HL-60/S4 treated with retinoic acid at 250 ng/mL for 4 days and 3 days (cell line): Measurements from ENCODE around the gene TNFAIP2.
"Not testable (repeated sequence)": the region's sequence is repeated elsewhere in the genome, so short reads cannot be mapped to it uniquely, and the experiment has no call there.

ENCODE experiments used
- in situ Hi-C: fragments of 300-500 bp; cut with MboI; formaldehyde crosslinking; loops from 2 replicates; pipeline ENCODE4 v1.7.0; 2022; ENCODE audit warnings: low sequenced_read_pairs

TNFAIP2 gene

GRCh38 chr14:103119527-103119926 lies 3.7 kb upstream of the TNFAIP2 start:
- in situ Hi-C loops, result not testable (repeated sequence)

DNA sequence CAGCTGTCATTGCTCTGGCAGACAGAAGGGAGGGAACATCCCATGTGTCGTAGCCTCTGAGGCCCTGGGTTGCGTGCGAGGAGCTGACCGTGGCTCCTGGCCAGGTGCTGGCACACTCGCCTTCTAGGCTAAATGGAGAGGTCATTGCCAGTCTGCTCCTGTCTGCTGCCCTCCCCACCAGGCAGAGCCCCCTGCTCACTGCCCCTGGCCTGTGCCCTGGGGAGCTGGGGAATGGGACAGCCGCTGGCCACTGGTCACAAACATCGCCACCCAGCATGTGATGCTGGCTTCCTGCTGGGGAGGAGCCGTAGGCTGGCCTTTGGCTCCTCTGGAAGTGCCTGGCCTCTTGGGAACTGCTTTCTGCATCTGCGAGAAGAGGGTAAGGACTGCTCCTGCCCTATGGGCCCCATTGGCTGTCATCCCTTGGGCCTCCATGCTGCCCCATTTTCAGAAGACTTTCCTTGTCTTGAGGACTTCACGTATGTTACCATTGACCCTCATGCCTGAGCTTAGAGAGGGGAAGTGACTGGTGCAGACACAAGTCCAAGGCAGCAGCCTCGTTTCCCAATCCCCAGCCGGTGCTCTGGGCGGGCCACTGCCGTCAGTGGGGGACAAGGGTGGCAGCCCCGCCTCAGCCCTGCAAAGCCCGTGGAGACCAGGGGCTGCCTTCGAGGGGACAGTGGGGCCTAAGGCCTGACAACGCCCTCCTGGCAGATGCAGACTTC lies 2.0 kb upstream of the TNFAIP2 start:
- in situ Hi-C loops, result no loop called here

DNA sequence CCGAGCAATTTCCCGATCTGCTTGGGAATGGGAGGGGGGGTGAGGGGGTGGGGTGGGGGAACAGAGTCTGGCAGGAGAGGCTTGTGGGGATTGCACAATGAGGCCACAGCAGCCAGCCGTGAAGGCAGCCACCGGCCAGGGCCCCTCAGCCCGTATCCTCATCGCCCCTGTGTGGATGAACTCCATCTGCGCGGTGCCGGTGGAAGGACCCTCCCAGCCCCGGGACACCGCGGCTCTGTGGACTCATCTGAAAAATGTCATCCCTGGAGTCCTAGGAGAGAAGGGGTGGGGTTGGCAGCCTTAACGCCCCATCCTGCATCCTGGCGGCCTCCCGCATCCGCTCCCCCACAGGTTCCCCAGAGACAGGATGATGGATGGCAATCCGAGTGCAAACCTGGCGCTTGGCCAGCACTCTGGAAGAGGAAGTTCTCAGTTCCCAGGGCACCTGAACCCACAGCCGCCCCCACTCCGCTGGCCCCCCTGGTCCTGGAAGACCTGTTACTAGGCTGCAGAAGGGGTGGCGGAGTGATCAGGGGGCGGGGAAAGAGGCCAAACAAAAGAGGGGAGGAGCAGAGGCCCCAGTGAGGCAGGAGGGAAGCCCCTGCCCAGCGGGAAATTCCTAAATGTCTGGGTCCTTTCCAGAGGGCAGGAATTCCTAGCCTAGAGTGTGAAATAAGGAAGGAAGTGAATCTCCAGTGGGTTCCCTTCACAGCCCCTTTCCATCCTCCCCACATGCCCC lies 1.2 kb upstream of the TNFAIP2 start:
- in situ Hi-C loops, result no loop called here

DNA sequence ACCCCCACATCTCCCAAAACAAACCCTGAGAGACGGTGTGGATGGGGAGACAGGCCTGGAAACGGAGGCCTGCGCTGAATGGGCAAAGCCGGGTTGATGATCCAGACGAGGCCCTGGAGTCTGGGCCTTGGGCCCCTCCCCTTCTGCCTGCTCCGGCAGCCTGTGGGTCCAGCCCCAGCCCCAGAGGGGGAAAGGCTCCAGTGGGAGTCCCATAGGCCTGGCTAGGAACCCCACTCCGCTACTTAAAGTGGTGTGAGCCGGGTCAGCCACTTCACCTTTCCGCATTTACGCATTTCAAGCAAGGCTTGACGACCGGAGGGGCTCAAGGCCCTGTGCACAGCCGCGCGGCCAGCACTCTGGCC lies 695 bp upstream of the TNFAIP2 start:
- in situ Hi-C loops, result no loop called here

- in situ Hi-C loops, result no loop called here
Observed at GRCh38 chr14:103123634-103124500, 606 bp downstream of the TNFAIP2 start.

DNA sequence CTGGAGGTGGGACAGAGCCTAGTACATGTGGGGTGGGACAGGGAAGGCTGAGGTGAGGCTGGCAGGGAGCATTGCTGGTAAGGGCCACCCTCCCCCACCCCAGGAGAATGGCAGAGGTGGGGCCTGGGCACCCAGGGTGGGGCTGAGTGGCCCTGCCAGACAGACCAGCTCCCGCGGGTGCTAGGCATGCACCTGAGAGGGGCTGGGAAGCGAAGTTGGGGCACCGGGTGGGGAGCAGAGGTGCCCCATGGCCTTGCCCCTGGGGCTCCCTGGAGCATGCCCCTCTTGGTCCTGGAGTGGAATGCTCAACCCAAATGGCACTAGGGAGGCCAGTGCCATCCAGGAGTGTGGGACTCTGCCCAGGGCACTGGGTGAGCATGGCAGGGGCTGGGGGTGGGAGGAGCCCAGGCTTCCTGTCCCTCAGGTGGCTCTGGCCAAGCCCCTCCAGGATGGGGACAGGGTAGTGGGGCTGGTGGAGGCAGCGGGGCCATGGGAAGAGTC lies 1.3 kb downstream of the TNFAIP2 start:
- in situ Hi-C loops, result no loop called here

GRCh38 chr14:103125098-103126070 lies 2.1 kb downstream of the TNFAIP2 start:
- in situ Hi-C loops, result no loop called here

- in situ Hi-C loops, result no loop called here
Observed at GRCh38 chr14:103126088-103126872, 3.0 kb downstream of the TNFAIP2 start.

DNA sequence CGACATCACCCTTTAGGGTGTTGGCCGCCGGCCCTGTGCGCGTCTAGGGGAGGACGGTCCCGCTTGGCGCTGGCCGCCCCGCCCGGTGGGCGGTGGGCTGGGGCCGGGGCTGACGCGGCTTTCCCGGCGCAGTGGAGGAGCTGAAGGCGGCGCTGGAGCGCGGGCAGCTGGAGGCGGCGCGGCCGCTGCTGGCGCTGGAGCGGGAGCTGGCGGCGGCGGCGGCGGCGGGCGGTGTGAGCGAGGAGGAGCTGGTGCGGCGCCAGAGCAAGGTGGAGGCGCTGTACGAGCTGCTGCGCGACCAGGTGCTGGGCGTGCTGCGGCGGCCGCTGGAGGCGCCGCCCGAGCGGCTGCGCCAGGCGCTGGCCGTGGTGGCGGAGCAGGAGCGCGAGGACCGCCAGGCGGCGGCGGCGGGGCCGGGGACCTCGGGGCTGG lies 3.6 kb downstream of the TNFAIP2 start:
- in situ Hi-C loops, result no loop called here

DNA sequence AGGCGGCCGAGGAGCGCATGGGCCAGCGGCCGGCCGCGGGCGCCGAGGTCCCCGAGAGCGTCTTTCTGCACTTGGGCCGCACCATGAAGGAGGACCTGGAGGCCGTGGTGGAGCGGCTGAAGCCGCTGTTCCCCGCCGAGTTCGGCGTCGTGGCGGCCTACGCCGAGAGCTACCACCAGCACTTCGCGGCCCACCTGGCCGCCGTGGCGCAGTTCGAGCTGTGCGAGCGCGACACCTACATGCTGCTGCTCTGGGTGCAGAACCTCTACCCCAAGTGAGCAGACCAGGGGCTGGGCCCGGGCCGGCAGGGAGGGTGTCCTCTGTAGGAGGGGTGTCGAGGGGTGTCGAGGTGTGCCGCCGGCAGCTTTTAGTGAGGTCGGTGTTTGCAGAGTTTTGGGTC lies 4.1 kb downstream of the TNFAIP2 start:
- in situ Hi-C loops, result no loop called here

DNA sequence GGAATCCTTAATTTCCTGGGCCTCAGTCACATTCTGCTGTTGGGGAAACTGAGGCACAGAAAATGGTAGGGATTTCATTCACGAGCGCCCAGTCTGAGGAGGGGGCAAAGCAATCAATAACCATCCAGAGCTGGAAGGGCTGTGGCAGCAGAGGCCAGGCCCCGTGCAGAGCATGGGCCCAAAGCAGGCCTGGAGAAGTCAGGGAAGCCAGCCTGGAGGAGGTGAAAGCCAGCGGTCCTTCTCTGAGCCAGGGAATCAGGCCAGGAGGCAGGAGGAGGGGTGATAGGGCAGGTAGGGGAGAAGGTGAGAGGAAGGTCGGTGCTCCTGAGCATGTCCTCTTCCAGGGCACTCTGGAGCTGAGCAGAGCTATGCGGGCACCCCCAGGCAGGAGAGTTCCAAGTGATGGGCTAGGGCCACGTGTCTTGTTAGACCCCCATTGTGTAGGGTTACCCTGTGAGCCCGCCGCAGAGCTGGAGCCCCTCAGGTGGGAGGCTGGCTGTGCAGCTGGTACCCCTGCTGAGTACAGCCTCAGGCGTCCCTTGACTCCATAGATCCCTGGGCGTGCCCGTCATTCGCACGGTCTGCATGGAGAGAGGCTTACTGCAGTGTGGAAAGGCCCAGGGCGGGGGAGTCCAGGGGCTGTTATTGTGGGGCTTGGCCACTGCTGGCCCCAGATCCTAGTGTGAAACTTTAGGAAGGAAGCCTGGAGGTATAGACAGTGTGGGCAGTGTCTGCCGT lies 4.8 kb downstream of the TNFAIP2 start:
- in situ Hi-C loops, result no loop called here

GRCh38 chr14:103128631-103129300 lies 5.5 kb downstream of the TNFAIP2 start:
- in situ Hi-C loops, result no loop called here

- in situ Hi-C loops, result no loop called here
Observed at GRCh38 chr14:103129301-103130016, 6.2 kb downstream of the TNFAIP2 start.

- in situ Hi-C loops, result no loop called here
Observed at GRCh38 chr14:103130017-103130764, 6.9 kb downstream of the TNFAIP2 start.

- in situ Hi-C loops, result no loop called here
Observed at GRCh38 chr14:103130965-103131364, 7.7 kb downstream of the TNFAIP2 start.

DNA sequence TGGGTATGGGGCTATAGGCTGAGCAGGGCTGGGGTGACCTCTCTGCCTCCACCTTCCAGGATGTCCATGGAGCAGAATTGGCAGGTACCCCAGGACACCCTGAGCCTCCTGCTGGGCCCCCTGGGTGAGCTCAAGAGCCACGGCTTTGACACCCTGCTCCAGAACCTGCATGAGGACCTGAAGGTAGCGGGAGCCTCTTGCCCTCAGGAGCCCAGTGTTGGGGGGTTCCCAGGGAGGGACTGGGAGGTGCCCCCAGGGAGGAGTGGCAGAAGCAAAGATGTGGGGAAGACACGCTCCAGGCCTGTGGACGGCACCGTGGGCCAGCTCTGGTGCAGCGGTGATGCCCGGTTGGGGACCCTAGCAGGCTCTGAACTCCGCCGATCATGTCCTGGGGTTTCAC lies 8.3 kb downstream of the TNFAIP2 start:
- in situ Hi-C loops, result no loop called here
